Stimulated activated effector memory CD8-positive, alpha-beta T cell treated with anti-CD3 and anti-CD28 coated beads, Interleukin-12 subunit alpha, Interleukin-12 subunit beta, amount 100 ng/mL, for 72 hours (primary cell): Measurements from ENCODE around the gene SLC40A1.

ENCODE experiments used
- ATAC-seq: fragments of 150-1000 bp; cut with Tn5 transposase; 2 replicates; pipeline ENCODE4 v1.10.0; 2021
- DNase-seq, 2 donors: peaks; one replicate each; pipeline ENCODE4 v3.0.0; 2021 to 2022; ENCODE audit warnings: low spot score in 2 of 2
- H3K27ac Mint-ChIP-seq: one replicate; pipeline ENCODE4 v1.8.0; 2022; ENCODE audit warnings: mild to moderate bottlenecking, mixed read lengths
- H3K36me3 Mint-ChIP-seq: one replicate; pipeline ENCODE4 v1.8.0; 2022; ENCODE audit warnings: mild to moderate bottlenecking, mixed read lengths
- H3K4me1 Mint-ChIP-seq: one replicate; pipeline ENCODE4 v1.8.0; 2022; ENCODE audit warnings: mixed read lengths
- H3K4me3 Mint-ChIP-seq: one replicate; pipeline ENCODE4 v1.8.0; 2022; ENCODE audit warnings: mild to moderate bottlenecking, mixed read lengths
- H3K9me3 Mint-ChIP-seq: one replicate; pipeline ENCODE4 v1.8.0; 2022; ENCODE audit warnings: mixed read lengths

SLC40A1 gene

GRCh38 chr2:189580658-189581353, at the start of gene SLC40A1:
Gene SLC40A1 (minus strand): TSS chr2:189580786. CDS start chr2:189580460, 326 bp downstream.
- peaks cover 16% of the 10 kb centered on the region for H3K4me1 Mint-ChIP-seq
- DNase-seq (peak; percentile 17 to 64), ATAC-seq (peak; percentile 94)
- H3K4me3 Mint-ChIP-seq, result peak within 1 kb of the TSS; percentile 66
- H3K9me3 Mint-ChIP-seq, result no peaks in the 10 kb centered on the region
- H3K27ac Mint-ChIP-seq, result no peak within 1 kb of the TSS
- no peaks in the 10 kb centered on the region for H3K36me3 Mint-ChIP-seq

GRCh38 chr2:189629531-189630453, 49.2 kb upstream of the SLC40A1 start:
- DNase-seq, result no peak
- no peaks in the 10 kb centered on the region for H3K9me3 Mint-ChIP-seq
- ATAC-seq, result no peak
- no peaks in the 10 kb centered on the region for H3K36me3 Mint-ChIP-seq
- peaks cover under 1% of the 10 kb centered on the region for H3K4me1 Mint-ChIP-seq
- H3K4me3 Mint-ChIP-seq, result no peak overlapping the region
- H3K27ac Mint-ChIP-seq, result no peak overlapping the region

GRCh38 chr2:189628817-189629530, 48.4 kb upstream of the SLC40A1 start:
- no peak for ATAC-seq
- Mint-ChIP-seq H3K4me3 (no peak overlapping the region), H3K36me3 (no peaks in the 10 kb centered on the region), H3K9me3 (no peaks in the 10 kb centered on the region), H3K27ac (no peak overlapping the region), H3K4me1 (peaks cover 5% of the 10 kb centered on the region)
- no peak for DNase-seq

- Mint-ChIP-seq H3K36me3 (no peaks in the 10 kb centered on the region), H3K27ac (no peak overlapping the region), H3K9me3 (no peaks in the 10 kb centered on the region), H3K4me1 (peaks cover 5% of the 10 kb centered on the region), H3K4me3 (no peak overlapping the region)
- ATAC-seq (no peak), DNase-seq (no peak)
Measured at GRCh38 chr2:189627789-189628188, 47.2 kb upstream of the SLC40A1 start.

- DNase-seq, result no peak
- no peak overlapping the region for H3K4me3 Mint-ChIP-seq
- H3K4me1 Mint-ChIP-seq, result peaks cover 5% of the 10 kb centered on the region
- H3K9me3 Mint-ChIP-seq, result no peaks in the 10 kb centered on the region
- no peaks in the 10 kb centered on the region for H3K36me3 Mint-ChIP-seq
- H3K27ac Mint-ChIP-seq, result no peak overlapping the region
- ATAC-seq, result no peak
Measured at GRCh38 chr2:189625636-189626035, 45.0 kb upstream of the SLC40A1 start.

GRCh38 chr2:189624648-189625355, 44.2 kb upstream of the SLC40A1 start:
- ATAC-seq (peak; percentile 34), DNase-seq (no peak)
- H3K9me3 Mint-ChIP-seq, result no peaks in the 10 kb centered on the region
- peaks cover 5% of the 10 kb centered on the region for H3K4me1 Mint-ChIP-seq
- H3K4me3 Mint-ChIP-seq, result no peak overlapping the region
- H3K27ac Mint-ChIP-seq, result no peak overlapping the region
- no peaks in the 10 kb centered on the region for H3K36me3 Mint-ChIP-seq

- no peaks in the 10 kb centered on the region for H3K36me3 Mint-ChIP-seq
- no peaks in the 10 kb centered on the region for H3K9me3 Mint-ChIP-seq
- H3K4me1 Mint-ChIP-seq, result peaks cover 5% of the 10 kb centered on the region
- ATAC-seq, result no peak
- no peak overlapping the region for H3K4me3 Mint-ChIP-seq
- no peak overlapping the region for H3K27ac Mint-ChIP-seq
- DNase-seq, result no peak
Measured at GRCh38 chr2:189623049-189623448, 42.5 kb upstream of the SLC40A1 start.

GRCh38 chr2:189621781-189622180, 41.2 kb upstream of the SLC40A1 start:
- no peak for DNase-seq
- no peaks in the 10 kb centered on the region for H3K36me3 Mint-ChIP-seq
- no peak for ATAC-seq
- H3K27ac Mint-ChIP-seq, result no peak overlapping the region
- H3K4me1 Mint-ChIP-seq, result peaks cover 5% of the 10 kb centered on the region
- H3K4me3 Mint-ChIP-seq, result no peak overlapping the region
- H3K9me3 Mint-ChIP-seq, result no peaks in the 10 kb centered on the region

GRCh38 chr2:189618197-189618596, 37.6 kb upstream of the SLC40A1 start:
- Mint-ChIP-seq H3K4me3 (no peak overlapping the region), H3K27ac (no peak overlapping the region), H3K36me3 (no peaks in the 10 kb centered on the region), H3K4me1 (no peaks in the 10 kb centered on the region), H3K9me3 (no peaks in the 10 kb centered on the region)
- DNase-seq (no peak), ATAC-seq (no peak)

GRCh38 chr2:189614585-189614984, 34.0 kb upstream of the SLC40A1 start:
- Mint-ChIP-seq H3K27ac (no peak overlapping the region), H3K4me3 (no peak overlapping the region), H3K36me3 (no peaks in the 10 kb centered on the region), H3K4me1 (no peaks in the 10 kb centered on the region), H3K9me3 (no peaks in the 10 kb centered on the region)
- DNase-seq (no peak), ATAC-seq (no peak)

GRCh38 chr2:189613650-189614420, 33.2 kb upstream of the SLC40A1 start:
- ATAC-seq (no peak), DNase-seq (no peak)
- Mint-ChIP-seq H3K27ac (no peak overlapping the region), H3K36me3 (no peaks in the 10 kb centered on the region), H3K4me1 (no peaks in the 10 kb centered on the region), H3K4me3 (no peak overlapping the region), H3K9me3 (no peaks in the 10 kb centered on the region)

GRCh38 chr2:189613077-189613636, 32.6 kb upstream of the SLC40A1 start:
- ATAC-seq (no peak), DNase-seq (no peak)
- no peaks in the 10 kb centered on the region for H3K36me3 Mint-ChIP-seq
- H3K9me3 Mint-ChIP-seq, result no peaks in the 10 kb centered on the region
- H3K27ac Mint-ChIP-seq, result no peak overlapping the region
- no peak overlapping the region for H3K4me3 Mint-ChIP-seq
- H3K4me1 Mint-ChIP-seq, result no peaks in the 10 kb centered on the region

GRCh38 chr2:189610700-189611099, 30.1 kb upstream of the SLC40A1 start:
- Mint-ChIP-seq H3K9me3 (no peaks in the 10 kb centered on the region), H3K4me1 (no peaks in the 10 kb centered on the region), H3K36me3 (no peaks in the 10 kb centered on the region), H3K4me3 (no peak overlapping the region), H3K27ac (no peak overlapping the region)
- ATAC-seq (no peak), DNase-seq (no peak)

GRCh38 chr2:189609853-189610252, 29.3 kb upstream of the SLC40A1 start:
- Mint-ChIP-seq H3K9me3 (no peaks in the 10 kb centered on the region), H3K4me1 (no peaks in the 10 kb centered on the region), H3K36me3 (no peaks in the 10 kb centered on the region), H3K4me3 (no peak overlapping the region), H3K27ac (no peak overlapping the region)
- ATAC-seq (no peak), DNase-seq (no peak)
